Thymus (tissue), 11 donors: Measurements from ENCODE around the gene GKN2. TPM values are rescaled to one million over a fixed set of nuclear protein-coding genes. Genes with fewer than 3 reads are reported as not detected.

Experiments used
- DNase-seq, 9 donors: peaks; one replicate each; pipeline ENCODE4 v3.0.0-alpha.2; 2013; ENCODE audit warnings: low spot score in 9 of 9, low read depth in 6 of 9, missing footprints in 1 of 9
- H3K27ac ChIP-seq, 2 donors: one replicate each; pipeline ENCODE4 v1.5.1; 2013; ENCODE audit warnings: control low read depth in 1 of 2, low read depth in 1 of 2, low read length in 1 of 2, mild to moderate bottlenecking in 1 of 2, moderate library complexity in 1 of 2
- H3K27me3 ChIP-seq, 2 donors: one replicate each; pipeline ENCODE4 v1.5.1; 2013; ENCODE audit warnings: low read length in 1 of 2; ENCODE audit not compliant: control insufficient read depth in 2 of 2, insufficient read depth in 1 of 2
- H3K36me3 ChIP-seq, 2 donors: one replicate each; pipeline ENCODE4 v1.5.1; 2013; ENCODE audit warnings: low read length in 1 of 2, mild to moderate bottlenecking in 1 of 2, moderate library complexity in 1 of 2; ENCODE audit not compliant: control insufficient read depth in 2 of 2, insufficient read depth in 2 of 2
- H3K4me1 ChIP-seq, 2 donors: one replicate each; pipeline ENCODE4 v1.5.1; 2013; ENCODE audit warnings: low read length in 2 of 2; ENCODE audit not compliant: control insufficient read depth in 2 of 2, insufficient read depth in 2 of 2
- H3K4me3 ChIP-seq, 2 donors: one replicate each; pipeline ENCODE4 v1.5.1; 2013; ENCODE audit warnings: low read length in 2 of 2, control low read depth in 1 of 2, mild to moderate bottlenecking in 1 of 2
- H3K9me3 ChIP-seq, 2 donors: one replicate each; pipeline ENCODE4 v1.5.1; 2013; ENCODE audit warnings: low read length in 1 of 2, mild to moderate bottlenecking in 1 of 2; ENCODE audit not compliant: control insufficient read depth in 2 of 2, insufficient read depth in 1 of 2
- WGBS: extraction: QIAGEN DNeasy Blood & Tissue Kit; methylation state at CpG from one replicate; pipeline ENCODE4 v1.1.7; 2013; 5-methylcytosine and 5-hydroxymethylcytosine counted together
- polyA plus RNA-seq: library from polyadenylated mRNA; stranded (reverse); fragments of 200-250 nt; gene quantifications from one replicate; pipeline ENCODE4 v1.2.3, GENCODE V29; 2013
- total RNA-seq: library from RNA; stranded (reverse); fragments of 120-200 nt; gene quantifications from one replicate; pipeline ENCODE4 v1.2.4, GENCODE V29; 2013
- donor health status: healthy.

GKN2 gene
- total and polyA plus RNA-seq, 2 donors: 0.24 to 0.75 TPM

DNA sequence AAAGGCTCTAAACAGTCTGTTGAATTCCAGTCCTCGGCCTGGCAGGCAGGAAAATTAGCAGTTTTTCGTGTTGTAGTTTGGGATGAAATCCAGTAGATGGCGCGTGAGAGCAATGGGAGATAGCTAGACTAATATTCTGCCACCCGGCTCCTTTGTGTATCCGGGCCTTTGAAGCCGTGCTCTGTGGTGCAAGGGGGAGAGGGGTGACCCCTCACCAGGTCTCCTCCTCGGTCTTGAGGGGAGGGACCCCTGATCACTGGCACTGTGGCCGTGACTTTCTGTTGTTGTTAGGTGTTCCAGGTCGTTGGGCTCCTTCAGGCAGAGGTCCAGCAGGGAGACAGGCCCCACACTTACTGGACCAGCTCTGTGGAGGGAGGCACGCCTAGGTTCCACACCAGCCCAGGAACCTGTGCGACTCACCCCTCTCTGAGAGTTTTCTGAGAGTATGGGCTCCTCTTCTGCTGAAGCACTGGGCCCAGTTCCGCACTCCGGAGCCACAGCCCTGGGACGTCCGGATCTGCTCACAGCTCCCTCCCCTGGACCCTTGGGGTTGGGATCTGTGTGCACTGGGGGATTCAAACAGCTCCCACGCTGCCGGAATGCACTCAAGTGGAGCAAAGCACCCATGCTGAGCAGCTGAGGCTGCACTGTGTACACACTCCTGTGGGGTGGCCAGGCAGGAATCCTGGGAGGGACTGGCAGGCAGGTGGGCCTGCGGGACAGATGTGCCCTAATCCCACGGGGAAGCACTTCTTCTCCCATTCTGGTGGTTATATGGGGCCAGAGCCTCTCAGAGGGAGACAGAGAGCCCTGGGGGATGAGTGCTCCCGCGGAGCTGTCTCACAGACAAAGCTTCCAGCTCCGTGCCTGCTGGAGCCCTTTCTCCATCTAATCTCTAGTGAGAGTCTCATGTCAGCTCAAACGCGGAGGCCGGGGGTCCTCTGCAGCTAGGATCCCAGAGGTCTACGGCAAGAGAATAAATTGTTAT, 8.8 kb downstream of the GKN2 start:
- peak; percentile 41 to 83 (median 55) for DNase-seq
- WGBS: 58% methylated on average over 27 of the region's 27 CpGs
- H3K9me3 ChIP-seq: no peaks in the 10 kb centered on the region
- H3K36me3 ChIP-seq: no peaks in the 10 kb centered on the region
- no peak overlapping the region for H3K4me3 ChIP-seq
- no peak overlapping the region for H3K27ac ChIP-seq
- no peaks in the 10 kb centered on the region for H3K27me3 ChIP-seq
- no peaks in the 10 kb centered on the region for H3K4me1 ChIP-seq

DNA sequence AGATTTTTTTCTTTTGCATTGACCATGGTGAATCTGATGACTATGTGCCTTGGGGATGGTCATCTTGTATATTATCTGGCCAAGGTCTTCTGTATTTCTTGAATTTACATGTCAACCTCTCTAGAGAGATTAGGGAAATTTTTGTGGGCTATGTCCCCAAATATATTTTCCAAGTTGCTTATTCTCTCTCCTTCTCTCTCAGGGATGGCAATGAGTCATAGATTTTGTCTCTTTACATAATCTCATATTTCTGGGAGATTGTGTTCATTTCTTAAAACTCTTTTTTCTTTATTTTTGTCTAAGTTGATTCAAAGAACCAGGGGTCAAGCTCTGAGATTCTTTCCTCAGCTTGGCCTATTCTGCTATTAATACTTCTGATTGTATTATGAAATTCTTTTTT, 9.9 kb downstream of the GKN2 start:
- no peak overlapping the region for H3K4me3 ChIP-seq
- H3K36me3 ChIP-seq: no peaks in the 10 kb centered on the region
- DNase-seq: no peak
- no peaks in the 10 kb centered on the region for H3K9me3 ChIP-seq
- no peaks in the 10 kb centered on the region for H3K4me1 ChIP-seq
- H3K27me3 ChIP-seq: no peaks in the 10 kb centered on the region
- no peak overlapping the region for H3K27ac ChIP-seq

DNA sequence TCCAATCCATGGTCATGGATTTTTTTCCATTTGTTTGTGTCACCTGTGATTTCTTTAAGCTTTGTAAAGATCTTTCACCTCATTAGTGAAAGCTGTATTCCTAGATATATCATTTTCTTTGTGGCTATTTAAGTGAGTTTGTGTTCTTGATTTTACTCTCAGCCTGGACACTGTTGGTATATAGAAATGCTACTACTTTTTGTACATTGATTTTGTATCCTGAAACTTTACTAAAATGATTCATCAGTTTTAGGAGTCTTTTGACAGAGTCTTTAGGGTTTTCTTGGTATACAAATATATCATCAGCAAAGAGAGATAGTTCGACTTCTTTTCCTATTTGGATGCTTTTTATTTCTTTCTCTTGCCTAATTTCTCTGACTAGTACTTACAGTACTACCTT, 12.3 kb downstream of the GKN2 start:
- no peak for DNase-seq
- H3K36me3 ChIP-seq: no peaks in the 10 kb centered on the region
- WGBS: 97% methylated on average over 1 of the region's 1 CpG
- no peaks in the 10 kb centered on the region for H3K27me3 ChIP-seq
- H3K4me1 ChIP-seq: peaks cover 0 to 9% of the 10 kb centered on the region in 2 donors
- H3K27ac ChIP-seq: no peak overlapping the region
- H3K4me3 ChIP-seq: no peak overlapping the region
- no peaks in the 10 kb centered on the region for H3K9me3 ChIP-seq

DNA sequence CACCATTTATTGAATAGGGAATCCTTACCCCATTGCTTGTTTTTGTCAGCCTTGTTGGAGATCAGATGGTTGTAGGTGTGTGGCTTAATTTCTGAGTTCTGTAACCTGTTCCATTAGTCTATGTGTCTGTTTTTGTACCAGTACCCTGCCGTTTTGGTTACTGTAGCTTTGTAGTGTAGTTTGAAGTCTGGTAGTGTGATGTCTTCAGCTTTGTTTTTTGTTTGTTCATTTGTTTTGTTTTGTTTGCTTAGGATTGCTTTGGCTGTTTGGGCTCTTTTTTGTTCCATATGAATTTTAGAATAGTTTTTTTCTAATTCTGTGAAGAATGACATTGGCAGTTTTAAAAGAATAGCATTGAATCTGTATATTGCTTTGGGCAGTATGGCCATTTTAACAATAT, 12.7 kb downstream of the GKN2 start:
- no peaks in the 10 kb centered on the region for H3K9me3 ChIP-seq
- peaks cover 0 to 9% of the 10 kb centered on the region in 2 donors for H3K4me1 ChIP-seq
- H3K27me3 ChIP-seq: no peaks in the 10 kb centered on the region
- 93% methylated on average over 1 of the region's 1 CpG for WGBS
- H3K4me3 ChIP-seq: no peak overlapping the region
- H3K27ac ChIP-seq: no peak overlapping the region
- H3K36me3 ChIP-seq: no peaks in the 10 kb centered on the region
- no peak for DNase-seq

DNA sequence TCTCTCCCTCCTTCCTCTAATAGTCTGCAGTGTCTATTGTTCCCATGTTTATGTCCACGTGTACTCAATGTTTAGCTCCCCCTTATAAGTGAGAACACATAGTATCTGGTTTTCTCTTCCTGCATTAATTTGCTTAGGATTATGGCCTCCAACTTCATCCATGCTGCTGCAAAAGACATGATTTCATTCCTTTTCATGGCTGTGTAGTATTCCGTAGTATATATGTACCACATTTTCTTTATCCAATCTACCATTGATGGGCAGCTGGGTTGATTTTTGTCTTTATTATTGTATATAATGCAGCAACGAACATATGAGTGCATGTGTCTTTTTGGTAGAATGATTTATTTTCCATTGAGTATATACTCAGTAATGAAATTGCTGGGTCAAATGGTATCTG, 13.8 kb downstream of the GKN2 start:
- no peak overlapping the region for H3K4me3 ChIP-seq
- peaks cover 0 to 9% of the 10 kb centered on the region in 2 donors for H3K4me1 ChIP-seq
- no peaks in the 10 kb centered on the region for H3K9me3 ChIP-seq
- no peak overlapping the region for H3K27ac ChIP-seq
- DNase-seq: no peak
- H3K36me3 ChIP-seq: no peaks in the 10 kb centered on the region
- 97% methylated on average over 3 of the region's 3 CpGs for WGBS
- H3K27me3 ChIP-seq: no peaks in the 10 kb centered on the region

DNA sequence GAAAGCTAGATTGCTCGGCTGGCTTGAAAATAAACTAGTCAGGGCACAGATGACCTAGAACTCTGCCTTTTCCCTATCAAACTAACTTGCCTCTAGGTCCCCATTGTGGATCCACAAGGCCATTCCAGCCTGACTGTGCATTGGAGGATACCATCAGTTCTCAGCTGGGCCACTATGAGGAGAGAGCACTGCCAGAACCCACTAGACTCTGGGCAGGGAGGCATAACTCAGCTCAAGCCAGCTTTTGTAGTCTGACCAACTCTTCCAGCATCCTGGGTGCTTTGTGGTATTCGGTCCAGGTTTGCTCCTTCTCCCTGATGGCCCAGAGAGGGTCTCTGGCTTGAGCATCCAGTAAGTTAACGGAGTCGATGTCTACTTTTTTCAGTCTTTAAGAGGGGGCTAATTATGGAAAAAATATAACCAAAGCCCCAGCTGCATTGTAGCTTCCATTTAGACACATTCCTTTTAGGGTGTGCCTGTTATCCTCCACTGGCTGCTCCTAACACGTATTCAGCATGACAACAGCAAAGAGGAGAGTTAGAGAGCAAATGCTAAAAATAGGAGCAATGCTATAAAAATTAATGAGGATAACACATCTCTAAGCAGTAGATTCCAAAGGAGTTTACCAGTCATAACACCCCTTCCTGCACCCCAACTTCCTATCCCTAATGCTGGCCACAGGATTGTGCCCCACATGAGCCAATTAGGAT, 15.2 kb downstream of the GKN2 start:
- Histone ChIP-seq H3K9me3 (no peaks in the 10 kb centered on the region), H3K4me3 (no peak overlapping the region), H3K27ac (no peak overlapping the region), H3K27me3 (no peaks in the 10 kb centered on the region), H3K36me3 (no peaks in the 10 kb centered on the region), H3K4me1 (peaks cover 0 to 9% of the 10 kb centered on the region in 2 donors)
- WGBS: 96% methylated on average over 5 of the region's 5 CpGs
- no peak for DNase-seq

DNA sequence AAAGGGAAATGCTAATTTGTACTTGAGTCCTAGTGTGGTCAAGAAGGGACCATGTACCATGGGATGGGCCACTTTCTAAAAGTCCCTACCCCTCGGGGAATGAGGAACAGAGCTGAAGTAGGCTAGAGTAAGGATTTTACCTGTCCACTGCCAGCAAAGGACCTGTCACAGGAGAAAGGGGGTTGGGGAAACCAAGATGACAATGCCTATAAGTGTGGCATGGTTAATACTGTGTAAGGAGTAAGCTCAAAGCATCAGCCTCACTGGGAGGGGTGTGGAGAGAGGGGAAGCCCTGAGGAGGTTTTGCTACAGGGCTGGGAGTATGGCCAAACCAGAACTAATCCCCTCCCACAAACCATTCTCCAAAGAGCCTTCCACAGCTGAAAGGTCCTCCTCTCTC, 15.8 kb downstream of the GKN2 start:
- Histone ChIP-seq H3K4me3 (no peak overlapping the region), H3K27ac (no peak overlapping the region), H3K27me3 (no peaks in the 10 kb centered on the region), H3K36me3 (no peaks in the 10 kb centered on the region), H3K4me1 (peaks cover 0 to 9% of the 10 kb centered on the region in 2 donors), H3K9me3 (no peaks in the 10 kb centered on the region)
- 80% methylated on average over 1 of the region's 1 CpG for WGBS
- DNase-seq: no peak

DNA sequence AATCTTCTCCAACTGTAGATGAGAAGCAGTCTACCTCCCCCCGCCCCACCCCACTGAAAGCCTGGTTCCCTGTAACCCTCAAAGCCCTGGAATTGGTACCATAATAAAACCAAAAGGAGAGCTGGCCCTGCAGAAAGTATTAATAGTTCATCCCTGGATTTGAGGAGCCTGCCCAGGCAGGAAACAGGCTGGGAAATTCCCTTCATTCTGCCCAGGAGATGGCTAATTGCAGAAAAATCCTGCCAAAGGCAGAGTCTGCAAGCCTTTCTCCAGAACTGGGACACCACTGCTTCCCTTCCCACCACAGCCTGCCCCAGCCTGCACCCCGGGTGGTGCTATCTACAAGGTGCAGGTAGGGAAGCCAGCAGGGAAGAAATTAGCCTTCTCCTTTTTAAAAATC, 16.3 kb downstream of the GKN2 start:
- no peaks in the 10 kb centered on the region for H3K27me3 ChIP-seq
- 89% methylated on average over 2 of the region's 2 CpGs for WGBS
- H3K9me3 ChIP-seq: no peaks in the 10 kb centered on the region
- H3K4me1 ChIP-seq: peaks cover 0 to 9% of the 10 kb centered on the region in 2 donors
- no peak overlapping the region for H3K4me3 ChIP-seq
- H3K36me3 ChIP-seq: no peaks in the 10 kb centered on the region
- no peak for DNase-seq
- H3K27ac ChIP-seq: no peak overlapping the region

DNA sequence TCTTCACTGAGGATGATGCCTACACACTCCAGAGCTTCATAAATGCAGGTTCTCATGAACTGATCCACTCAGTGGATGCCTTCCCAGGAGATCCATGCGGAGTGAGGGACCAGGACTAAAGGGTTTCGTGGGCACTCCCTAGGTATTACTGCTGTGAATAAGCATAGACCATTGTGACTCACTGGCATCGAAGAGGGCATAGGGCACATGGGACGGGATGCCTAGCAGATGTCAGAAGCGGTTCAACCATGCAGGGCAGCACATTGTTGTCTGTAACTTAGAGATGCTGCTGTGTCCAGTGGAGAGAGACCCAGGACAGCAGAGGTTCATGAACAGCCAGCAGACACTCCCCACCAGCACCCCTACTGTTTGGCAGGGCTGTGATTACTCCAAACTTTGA, 17.2 kb downstream of the GKN2 start:
- H3K4me3 ChIP-seq: no peak overlapping the region
- no peaks in the 10 kb centered on the region for H3K36me3 ChIP-seq
- 98% methylated on average over 5 of the region's 5 CpGs for WGBS
- no peak for DNase-seq
- H3K27me3 ChIP-seq: no peaks in the 10 kb centered on the region
- no peak overlapping the region for H3K27ac ChIP-seq
- peaks cover 0 to 9% of the 10 kb centered on the region in 2 donors for H3K4me1 ChIP-seq
- no peaks in the 10 kb centered on the region for H3K9me3 ChIP-seq
